ENCODE results near the gene ERC2.

- TF ChIP-seq EZH2 (IDR thresholded peaks at IDR 0.05; ENCODE audit: insufficient read depth, low read length) (no peak), CTCF (IDR thresholded peaks at IDR 0.05; ENCODE audit: insufficient read depth, low read depth, low read length) (no peak)
These were observed 144.3 kb downstream of the ERC2 start for GRCh38 chr3:56323986-56324420.

Measured in astrocyte (in vitro differentiated cells and primary cell).